Measurements from ENCODE around the gene FZD4.
"Not testable (repeated sequence)": the region's sequence is repeated elsewhere in the genome, so short reads cannot be mapped to it uniquely, and the experiment has no call there.

The FZD4 gene

DNA sequence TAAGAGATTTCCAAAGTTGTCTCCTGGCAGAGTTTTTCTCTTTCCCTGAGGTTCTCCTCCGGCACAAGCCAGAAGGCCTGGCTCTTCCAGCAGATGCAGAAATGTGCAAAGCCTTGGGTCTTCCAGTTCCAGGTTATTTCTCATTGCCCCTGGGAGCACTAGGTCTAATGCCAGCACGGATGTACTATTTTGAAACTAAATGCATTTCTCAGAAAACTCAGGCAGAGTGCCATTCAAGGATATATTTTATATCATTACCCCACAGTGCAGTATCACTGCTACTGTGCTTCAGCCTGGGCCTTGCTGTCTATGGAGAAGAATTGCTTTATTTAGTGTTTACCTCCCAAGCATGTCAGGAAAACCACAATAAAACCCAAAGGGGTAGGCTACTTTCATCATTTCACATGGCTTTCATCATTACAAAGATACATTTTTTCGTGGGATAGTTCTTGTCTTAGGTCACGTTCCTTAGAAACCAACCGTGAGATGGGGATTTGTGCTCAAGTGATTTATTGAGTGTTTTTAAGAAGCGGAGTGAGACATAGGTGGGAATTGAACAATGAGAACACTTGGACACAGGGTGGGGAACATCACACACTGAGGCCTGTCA, 22.4 kb upstream of the FZD4 start:
- no peak for DNase-seq (ENCODE audit: low read depth)

DNA sequence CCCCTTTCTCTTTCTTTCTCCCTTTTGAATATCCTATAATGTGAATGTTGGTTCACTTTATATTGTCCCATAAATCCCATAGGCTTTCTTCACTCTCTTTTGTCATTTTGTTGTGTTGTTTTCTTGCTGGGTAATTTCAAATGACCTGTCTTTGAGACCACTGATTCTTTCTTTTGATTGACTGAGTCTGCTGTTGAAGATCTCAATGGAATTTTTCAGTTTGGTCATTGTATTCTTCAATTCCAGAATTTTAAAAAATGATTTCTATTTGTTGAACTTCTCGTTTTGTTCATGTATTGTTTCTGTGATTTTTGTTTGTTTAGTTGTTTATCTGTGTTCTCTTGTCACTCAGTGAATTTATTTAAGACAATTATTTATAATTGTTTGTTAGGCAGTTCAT, 17.5 kb upstream of the FZD4 start:
- DNase-seq (ENCODE audit: low read depth), result no peak

DNA sequence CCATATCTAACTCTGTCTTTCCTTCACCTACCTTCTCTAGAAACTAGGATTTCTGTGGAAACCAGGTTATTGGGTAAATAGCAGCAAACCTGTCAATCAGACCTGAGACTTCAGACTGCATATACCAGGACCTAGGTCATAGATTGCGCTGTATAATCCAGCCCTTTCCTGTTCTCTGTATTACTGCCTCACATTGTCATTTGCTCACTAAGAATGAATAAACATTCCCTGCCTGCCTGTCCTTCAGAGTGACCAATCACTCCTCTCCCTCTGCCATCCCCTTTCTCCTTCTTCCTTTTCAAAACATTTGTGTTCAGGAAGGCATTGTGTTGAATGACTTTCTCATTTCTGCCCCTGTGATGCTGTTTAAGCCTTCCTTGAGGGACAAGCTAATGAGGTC, 14.1 kb upstream of the FZD4 start:
- no peak for DNase-seq (ENCODE audit: low read depth)

DNA sequence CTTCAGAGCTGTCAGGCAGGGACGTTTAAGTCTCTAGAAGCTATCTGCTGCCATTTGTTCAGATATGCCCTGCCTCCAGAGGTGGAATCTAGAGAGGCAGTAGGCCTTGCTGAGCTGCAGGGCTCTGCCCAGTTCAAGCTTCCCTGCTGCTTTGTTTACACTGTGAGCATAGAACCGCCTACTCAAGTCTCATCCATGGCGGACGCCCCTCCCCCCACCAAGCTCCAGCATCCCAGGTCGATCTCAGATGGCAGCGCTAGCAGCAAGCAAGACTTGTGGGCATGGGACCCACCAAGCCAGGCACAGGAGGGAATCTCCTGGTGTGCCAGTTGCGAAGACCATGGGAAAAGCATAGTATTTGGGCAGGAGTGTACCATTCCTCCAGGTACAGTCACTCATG, 12.4 kb upstream of the FZD4 start:
- DNase-seq (ENCODE audit: low read depth), result not testable (repeated sequence)

DNA sequence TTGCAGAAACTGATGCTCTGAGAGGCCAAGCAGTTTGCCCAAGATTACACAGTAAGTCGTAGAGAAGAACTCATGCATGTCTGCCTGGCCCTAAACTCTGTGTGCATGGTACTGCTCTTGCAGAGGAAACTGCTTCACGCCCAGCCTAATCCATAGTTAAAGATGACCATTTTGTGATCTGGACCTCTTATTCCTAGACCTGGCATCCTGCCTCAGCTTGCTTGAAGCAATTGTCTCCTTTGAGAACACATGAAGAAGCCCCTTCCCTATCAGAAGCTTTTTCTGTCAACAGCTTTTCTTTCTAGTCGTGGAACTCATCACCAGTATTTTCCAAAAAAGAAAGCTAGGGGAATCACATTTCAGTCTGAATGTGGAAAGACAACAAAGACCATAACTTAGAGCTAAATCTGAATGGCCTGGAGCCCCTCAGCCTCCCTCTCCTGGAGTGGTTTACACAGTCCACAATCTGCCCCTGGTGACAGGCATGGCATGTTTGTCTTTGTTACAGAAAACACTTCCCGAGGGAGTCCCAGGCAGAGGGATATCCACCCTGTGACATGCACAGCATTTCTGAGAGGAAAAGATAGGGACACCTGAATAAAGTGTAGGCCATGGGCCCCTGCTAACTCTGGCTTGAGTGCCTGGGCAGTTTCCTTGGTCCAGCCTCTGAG, 2.9 kb upstream of the FZD4 start:
- DNase-seq (ENCODE audit: low read depth), result no peak

DNA sequence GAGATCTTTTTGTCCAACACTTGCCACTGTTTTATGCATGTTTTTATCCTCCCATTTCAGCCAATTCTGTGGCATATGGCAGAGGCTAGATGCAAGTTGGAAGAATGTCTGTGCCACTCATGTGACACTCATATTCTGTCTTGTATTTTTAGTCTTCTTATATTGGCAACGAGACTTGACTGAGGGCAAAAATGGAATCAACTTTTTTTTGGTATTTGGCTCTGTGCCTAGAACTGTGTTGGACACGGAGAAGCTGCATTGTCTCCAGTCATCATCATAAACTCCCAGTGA, 1.7 kb upstream of the FZD4 start:
- DNase-seq (ENCODE audit: low read depth), result no peak

DNA sequence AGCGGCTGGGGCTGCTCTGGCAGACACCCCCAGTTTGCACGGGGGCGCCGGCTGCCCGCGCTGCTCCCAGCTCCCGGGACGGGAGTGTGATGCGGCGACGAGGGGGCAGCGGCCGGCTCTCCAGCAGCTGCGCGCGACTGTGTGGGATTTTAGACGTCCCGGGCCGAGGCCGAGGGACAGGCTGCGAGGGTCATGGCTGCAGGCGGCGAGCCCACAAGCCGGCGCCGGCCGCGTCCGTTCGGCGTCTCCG, 159 bp downstream of the FZD4 start:
- DNase-seq (ENCODE audit: low read depth), result no peak

DNA sequence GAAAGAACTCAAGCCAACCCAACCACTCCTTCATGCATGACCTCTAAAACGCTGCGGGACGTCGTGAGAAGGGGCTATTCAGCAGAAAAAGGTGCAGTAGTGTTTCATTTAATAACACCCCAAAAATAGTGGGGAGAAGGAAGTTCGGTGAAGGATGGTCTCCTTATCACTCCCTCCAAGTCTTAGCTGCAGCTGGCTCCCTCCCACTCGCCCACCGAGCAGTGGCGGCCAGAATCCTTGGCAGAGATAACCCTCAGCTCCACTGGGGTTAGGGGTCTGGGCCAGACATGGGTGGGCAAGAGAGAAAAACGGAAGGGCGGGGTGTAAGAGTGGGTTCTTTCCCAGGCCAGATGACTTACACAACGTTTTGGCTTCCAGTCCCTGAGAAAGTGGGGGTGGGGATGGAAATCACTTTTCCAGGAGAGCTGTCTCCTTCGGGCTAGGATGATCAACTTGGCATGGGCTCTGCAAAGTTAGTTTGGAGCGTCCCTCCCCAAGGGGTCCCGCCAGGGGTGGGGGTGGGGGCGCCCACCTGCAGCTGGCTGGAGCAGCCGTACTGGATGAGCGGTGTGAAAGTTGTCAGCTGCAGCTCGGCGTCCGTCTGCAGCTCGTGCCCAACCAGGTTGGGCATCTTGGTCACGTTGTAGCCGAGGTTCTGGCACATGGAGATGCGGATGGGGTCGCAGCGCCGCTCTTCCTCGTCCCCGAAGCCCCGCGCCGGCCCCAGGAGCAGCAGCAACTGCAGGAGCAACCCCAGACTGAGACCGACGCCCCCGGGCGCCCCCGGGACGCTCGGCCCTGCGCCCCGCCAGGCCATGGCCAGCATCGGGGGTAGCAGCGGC, 705 bp downstream of the FZD4 start:
- no peak for DNase-seq (ENCODE audit: low read depth)

DNA sequence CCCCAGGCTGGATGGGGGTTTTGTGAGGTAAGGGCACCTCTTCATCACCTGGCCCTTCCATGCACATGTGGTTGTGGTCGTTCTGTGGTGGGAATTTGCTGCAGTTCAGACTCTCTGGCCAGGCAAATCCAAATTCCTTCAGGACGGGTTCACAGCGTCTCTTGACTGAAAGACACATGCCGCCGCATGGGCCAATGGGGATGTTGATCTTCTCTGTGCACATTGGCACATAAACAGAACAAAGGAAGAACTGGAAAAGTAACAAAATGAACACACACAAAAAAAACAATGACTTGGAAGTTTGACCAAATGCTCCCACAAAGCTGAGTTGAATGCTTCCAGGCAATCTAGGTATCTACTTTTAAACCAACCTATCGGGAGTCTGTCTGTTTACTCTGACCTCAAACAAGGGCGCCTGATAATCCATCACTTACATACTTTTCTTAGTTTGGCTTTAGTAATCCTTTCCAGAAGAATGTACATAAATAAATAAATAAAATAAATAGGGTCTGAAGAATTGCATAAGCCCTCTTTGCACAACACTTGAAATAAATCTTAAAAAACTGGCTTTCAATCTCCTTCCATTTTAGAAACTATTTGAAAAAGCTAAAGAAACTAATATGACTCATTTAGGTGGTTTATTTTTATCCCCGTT, 2.8 kb downstream of the FZD4 start:
- no peak for DNase-seq (ENCODE audit: low read depth)

DNA sequence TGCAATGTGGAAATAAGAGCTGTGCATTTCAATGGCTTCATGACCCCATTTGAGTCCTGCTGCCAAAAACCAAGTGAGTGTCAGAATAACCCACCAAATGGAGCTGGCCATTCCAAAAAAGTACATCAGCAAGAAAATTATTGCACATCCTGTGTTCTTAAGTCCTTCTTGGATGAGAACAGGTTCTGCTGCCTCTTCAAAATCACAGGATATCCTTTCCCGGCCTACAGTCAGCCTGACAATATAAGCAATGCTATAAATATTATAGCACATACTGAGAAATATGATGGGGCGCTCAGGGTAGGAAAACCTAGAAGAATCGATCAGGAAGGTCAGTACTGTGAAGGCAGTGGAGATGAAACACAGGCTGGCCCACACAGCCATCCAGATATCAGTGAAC, 3.5 kb downstream of the FZD4 start:
- no peak for DNase-seq (ENCODE audit: low read depth)

DNA sequence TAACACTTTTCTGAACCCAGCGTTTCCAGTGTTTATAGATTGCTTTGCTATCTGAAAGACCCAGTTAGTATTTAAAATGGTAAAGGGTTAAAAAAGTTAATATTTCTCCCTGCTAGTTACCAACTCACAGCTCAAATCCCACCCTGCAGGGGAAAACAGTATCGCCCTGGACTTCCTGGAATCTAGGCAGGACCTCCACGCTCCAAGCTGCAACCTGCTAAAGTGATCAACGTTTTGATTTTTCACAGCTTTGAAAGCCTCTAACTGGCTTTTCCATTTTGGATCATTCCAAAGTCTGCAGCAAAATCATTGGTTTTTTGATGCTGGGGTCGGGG, 4.6 kb downstream of the FZD4 start:
- DNase-seq (ENCODE audit: low read depth), result no peak

DNA sequence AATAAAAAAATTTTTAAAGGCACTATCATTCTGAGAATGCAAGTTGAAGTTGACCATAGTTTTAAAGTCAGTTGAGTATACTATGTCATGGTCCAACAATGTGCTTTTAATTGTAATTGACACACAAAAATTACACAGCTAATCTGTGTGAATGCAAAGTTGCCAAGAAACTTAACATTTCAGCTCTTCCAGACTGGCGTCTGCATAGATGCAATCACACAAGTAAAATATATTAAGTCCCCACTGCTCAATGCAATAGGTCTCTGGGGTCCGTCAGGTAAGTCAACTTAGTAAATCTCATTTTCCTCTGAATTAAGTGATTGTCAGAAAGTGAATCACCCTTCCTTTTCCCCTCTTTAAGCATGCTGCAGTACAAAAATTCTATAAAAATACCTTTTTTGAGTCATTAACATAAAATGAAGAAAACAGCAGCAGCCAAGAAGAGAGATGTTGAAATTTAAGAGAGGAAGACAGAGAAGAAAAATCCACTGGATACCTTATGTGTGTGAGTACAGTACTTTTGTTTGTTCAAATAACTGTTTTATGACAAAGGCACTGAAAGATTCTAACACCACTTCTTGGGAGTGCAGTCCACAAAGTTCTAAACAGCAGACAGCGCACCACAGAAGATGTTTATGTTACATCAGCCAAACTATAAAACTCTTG, 5.1 kb downstream of the FZD4 start:
- DNase-seq (ENCODE audit: low read depth), result no peak

DNA sequence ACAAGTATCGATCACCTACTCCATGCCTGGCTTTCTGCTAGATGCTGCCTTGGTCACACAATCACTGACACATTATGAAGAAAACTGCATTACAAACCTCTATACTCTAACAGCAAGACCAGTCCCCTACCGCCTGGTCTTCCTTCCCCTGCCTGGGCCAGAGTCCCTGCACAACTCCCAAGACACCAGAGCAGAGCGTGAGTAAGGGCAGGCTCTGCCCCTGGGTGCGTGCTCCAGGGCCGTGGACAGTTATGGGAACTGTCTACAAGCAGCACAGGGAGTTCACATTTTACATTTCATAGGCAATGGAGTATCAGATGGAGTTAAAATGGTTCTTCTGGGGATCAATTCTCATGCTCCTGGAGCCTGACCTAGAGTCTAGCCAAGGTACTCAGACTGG, 6.5 kb downstream of the FZD4 start:
- no peak for DNase-seq (ENCODE audit: low read depth)

DNA sequence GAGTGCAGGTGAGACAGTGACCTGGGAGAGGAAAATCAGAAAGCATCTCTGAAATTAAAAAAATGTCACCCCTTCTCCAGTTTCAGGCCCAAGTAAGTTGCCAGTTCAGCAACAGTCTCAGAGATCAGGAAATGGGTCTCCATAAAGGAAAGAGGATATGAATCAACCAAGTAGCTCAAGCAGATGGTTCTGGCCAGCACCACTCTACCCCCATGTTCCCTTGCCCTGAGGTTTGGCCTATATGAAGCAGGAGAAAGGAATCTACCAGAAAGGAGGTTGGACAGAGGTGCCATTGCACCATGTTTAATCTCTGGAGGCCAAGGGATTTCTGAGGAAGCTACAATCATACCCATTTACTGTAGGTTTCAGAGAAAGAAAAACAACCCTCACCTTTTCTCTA, 7.7 kb downstream of the FZD4 start:
- no peak for DNase-seq (ENCODE audit: low read depth)

DNA sequence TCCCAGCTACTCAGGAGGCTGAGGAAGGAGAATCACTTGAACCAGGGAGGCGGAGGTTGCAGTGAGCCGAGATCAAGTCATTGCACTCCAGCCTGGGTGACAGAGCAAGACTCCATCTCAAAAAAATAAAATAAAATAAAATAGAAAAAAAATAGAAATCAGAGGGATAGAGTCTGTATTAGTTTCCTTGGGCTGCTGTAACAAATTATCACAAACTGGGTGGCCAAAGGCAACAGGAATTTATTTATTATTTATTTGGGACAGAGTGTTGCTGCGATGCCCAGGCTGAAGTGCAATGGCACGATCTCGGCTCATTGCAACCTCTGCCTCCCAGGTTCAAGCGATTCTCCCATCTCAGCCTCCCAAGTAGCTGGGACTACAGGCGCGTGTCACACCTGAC, 11.7 kb downstream of the FZD4 start:
- not testable (repeated sequence) for DNase-seq (ENCODE audit: low read depth)

DNA sequence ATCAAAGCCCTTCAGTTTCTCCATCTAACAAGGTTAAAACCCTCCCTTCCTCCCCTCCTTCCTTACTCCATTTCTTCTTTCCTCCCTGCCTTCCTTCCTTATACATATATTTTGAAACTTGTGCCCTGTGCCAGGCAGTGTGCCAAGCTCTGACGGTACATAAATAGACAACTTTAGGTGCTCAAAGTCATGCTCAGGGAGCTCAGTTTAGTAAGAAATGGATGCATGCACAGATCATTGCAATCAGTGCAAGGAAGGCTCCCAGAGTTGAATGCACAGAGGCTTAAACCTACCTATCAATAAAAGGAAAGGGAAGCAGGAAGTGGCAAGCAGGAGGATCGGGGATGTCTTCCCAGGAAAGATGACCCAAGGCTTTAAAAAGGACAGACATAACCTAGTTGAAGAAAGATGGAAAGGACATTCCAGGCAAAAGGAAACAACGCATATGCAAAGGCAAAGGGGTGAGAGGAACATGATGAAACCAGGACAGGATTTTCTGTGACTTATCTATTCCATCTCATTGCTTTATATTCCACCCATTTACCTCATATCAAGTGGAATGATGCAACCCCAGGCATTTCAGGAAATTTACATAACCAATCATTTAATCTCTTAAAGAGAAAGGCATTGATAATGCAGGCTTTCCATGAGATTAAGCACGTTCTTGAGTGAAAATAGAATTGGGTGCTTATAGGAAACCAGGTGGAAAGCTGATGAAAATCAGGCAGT, 13.2 kb downstream of the FZD4 start:
- no peak for DNase-seq (ENCODE audit: low read depth)

DNA sequence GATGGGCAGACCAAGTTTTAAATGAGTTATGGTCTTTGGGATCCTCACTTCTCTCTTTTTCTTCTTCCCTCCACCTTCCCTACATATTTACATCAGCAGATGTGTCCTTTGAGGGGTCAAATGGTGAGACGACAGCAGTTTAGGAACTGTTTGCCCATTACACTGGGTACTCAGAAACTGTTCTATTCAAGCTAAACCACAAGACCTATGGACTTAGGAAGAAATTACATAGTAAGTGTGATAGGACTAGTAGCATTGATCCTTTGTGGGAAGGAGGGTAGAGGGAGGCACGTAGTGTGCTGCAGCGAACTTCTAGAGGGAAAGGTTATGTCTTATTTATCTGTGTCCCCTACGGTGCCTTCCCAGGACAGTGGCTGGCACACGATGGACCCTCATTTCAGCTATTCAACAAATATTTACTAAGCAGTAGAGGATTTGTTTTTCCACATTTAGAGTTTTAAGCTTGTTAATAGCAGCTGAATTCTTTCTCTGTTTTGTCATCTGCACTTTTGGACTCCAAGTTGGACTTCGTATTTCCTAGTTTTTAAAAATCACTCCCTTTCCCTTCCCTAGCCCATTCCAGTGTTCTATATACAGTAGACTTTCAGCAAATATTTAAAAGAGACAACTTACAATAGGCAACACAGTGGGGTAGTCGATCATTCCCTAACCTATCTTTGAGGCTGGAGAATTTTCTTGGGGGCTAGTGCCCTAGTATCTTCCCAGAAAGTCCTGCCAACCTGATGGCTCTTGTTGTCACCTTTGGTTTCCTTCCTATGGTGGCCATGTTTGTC, 13.9 kb downstream of the FZD4 start:
- DNase-seq (ENCODE audit: low read depth), result no peak

DNA sequence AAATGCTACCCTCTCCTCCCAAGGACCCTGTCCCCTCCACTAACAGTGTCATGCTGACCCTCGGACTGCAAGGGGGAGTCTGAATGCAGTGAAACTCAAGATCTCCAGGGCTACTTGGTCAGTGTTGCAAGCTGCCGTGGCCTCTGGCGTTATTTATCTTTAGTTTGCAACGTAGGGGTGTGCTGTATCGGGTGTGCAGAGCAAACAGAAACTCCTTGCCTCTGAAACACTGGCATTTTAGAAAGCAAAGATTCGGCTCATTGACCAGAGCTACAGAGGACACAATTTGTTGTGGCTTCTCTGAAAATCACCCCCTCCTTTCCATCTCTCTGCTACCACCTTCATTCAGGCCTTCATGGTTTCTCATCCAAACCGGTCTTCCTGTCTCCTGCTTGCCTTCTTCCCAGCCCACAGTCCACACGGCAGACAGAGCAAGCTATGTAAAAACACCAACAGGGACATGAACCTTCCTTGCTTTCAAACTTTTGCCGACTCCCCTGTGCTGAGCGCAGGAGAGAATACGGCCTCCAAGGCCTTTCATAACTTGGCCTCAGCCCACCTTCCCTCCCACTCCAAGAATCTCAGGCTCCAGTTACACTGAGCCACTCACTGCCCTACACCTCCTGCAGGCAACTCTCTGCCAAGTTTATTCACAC, 14.9 kb downstream of the FZD4 start:
- DNase-seq (ENCODE audit: low read depth), result no peak

DNA sequence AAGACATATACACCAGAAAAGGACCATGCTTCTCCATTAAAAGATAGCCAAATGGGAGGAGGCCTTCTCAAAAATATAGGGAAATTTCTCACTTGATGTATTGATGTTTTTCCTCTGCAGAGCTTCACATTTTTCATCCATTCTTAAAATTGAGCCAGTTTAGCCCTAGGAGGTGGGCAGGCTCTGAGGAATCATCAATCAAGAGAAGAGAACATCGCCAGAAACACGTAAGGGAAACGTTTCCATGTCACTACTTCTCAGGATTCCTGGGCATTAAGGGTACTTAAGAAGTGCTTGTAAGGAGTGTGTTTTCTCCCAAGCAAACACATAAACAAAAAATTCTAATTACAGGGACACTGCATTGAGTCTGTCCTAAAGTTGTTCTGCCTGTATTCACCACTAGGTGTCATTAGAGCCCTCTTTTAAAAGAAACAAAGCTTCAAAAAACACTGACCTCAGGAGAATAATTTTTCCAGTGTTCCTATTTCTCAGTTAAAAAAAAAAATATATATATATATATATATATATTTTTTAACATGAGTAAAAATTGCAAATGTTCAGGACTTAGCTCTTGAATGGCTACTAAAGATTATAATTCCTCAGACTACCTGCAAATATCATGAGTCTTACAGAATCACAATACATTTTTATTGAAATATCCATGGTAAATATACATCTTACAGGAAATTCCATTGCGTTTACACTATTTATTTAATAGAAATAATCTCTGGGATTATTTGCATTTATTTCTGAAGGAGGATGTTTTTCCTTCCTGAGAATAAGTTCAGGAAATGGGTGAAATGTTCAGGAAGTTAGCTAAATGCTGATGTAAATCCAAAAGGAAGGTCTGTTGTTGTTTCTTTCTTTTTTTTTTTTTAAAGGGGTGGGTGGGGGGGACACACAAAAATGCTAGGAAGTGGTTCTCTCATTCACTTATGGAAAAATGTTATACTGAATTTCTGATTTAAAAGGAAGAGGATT, 16.0 kb downstream of the FZD4 start:
- no peak for DNase-seq (ENCODE audit: low read depth)
